Measurements from ENCODE around the gene SLC45A2.
"Not testable (repeated sequence)": the region's sequence is repeated elsewhere in the genome, so short reads cannot be mapped to it uniquely, and the experiment has no call there.

The SLC45A2 gene

GRCh38 chr5:33914844-33915243 lies 69.6 kb downstream of the SLC45A2 start:
- not testable (repeated sequence) for DNase-seq

GRCh38 chr5:33906248-33906647 lies 78.2 kb downstream of the SLC45A2 start:
- DNase-seq = not testable (repeated sequence)

DNA sequence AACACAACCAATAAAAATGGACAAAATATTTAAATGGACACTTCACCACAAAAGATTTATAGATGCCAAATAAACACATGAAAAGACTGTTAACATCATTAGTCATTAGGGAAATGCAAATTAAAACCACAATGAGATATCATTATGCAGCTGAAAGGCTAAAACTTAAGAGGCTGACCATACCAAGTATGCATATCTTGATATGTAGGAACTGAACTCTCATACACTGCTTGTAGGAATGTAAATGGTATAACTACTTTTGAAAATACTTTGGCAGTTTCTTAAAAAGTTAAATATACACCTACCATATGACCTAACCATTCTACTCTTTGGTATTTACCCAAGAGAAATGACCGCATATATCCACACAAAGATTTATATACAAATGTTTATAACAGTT lies 79.1 kb downstream of the SLC45A2 start:
- no peak for DNase-seq

DNA sequence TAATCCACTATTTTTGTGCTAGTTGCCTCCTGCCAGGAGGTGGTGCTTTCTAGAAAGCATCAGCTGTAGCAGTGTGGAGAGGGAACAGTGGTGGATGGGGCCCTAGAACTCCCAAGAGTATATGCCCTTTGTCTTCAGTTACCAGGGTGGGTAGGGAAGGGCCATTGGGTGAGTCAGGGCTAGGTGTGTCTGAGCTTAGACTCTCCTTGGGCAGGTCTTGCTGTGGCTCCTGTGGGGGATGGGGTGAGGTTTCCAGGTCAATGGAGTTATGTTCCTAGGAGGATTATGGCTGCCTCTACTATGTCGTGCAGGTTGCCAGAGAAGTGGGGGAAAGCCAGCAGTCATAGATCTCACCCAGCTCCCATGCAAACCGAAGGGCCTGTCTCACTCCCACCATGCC lies 81.4 kb downstream of the SLC45A2 start:
- DNase-seq = no peak

DNA sequence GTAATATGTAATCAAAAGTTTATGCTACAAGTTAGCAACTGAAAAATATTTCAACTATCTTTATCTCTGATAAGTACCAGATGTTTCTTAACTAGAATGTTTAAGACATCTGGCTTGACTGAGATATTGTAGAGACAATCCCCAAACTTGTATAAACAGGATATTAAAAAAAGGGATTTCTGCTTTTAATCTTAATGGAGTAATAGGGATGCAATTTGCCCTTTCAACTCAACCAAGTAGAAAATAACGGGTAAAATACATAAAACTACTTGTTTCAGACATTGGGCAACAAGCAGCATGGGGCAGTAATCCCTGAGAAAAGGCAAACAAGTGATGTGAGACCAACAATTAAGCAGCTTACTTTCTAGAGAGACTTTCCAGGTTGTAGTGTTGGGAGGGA lies 83.3 kb downstream of the SLC45A2 start:
- no peak for DNase-seq
